ENCODE results near the gene COG6.

DNA sequence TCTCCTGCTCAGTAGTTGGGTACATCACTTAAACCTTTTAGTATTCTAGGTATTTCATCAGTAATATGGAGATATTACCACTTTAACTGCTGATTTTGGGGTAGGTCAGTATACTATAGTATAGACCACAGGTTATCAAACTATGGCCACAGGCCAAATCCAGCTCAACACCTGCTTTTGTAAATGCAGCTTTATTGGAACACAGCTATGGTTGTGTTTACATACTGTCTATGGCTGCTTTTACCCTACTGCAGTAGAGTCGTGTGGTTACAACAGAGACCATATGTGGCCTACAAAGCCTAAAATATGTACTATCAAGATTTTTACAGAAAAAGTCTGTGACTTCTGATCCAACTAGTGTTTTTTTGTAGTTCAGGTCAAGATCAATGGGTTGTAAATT lies 10.3 kb downstream of the COG6 start:
- TF ChIP-seq CTCF (IDR thresholded peaks at IDR 0.05) (no peak), POLR2A (IDR thresholded peaks at IDR 0.05) (no peak)
